Chondrocyte (in vitro differentiated cells): ENCODE data around the gene KDM2A. TPM values are rescaled to one million over a fixed set of nuclear protein-coding genes. Genes with fewer than 3 reads are reported as not detected.

Source experiments
- DNase-seq: peaks from one replicate; pipeline ENCODE4 v3.0.0; 2021; ENCODE audit warnings: mixed read lengths, low spot score
- H3K27ac Mint-ChIP-seq: one replicate; pipeline ENCODE4 v1.8.0; 2021; ENCODE audit warnings: mild to moderate bottlenecking, moderate library complexity, mixed read lengths; ENCODE audit not compliant: unreplicated experiment
- H3K27me3 Mint-ChIP-seq: 2 replicates; pipeline ENCODE4 v1.8.0; 2021; ENCODE audit warnings: low read depth, mixed read lengths
- H3K36me3 Mint-ChIP-seq: 2 replicates; pipeline ENCODE4 v1.8.0; 2021; ENCODE audit warnings: low read depth, mixed read lengths
- H3K4me1 Mint-ChIP-seq: 2 replicates; pipeline ENCODE4 v1.8.0; 2021; ENCODE audit warnings: low read depth, mild to moderate bottlenecking, mixed read lengths
- H3K4me3 Mint-ChIP-seq: one replicate; pipeline ENCODE4 v1.8.0; 2021; ENCODE audit warnings: mild to moderate bottlenecking, moderate library complexity, mixed read lengths; ENCODE audit not compliant: unreplicated experiment
- H3K9me3 Mint-ChIP-seq: 2 replicates; pipeline ENCODE4 v1.8.0; 2021; ENCODE audit warnings: low read depth, mixed read lengths
- total RNA-seq: library from RNA; stranded (reverse); gene quantifications from 3 replicates; pipeline ENCODE4 v1.2.1, GENCODE V29; 2021
- TF ChIP-seq, protein P1 (sequence below): fragments of 200-600 bp; sonication (generic); IDR thresholded peaks from 2 replicates; pipeline ENCODE4 v1.5.0; 2021; ENCODE audit warnings: antibody characterized with exemption, mild to moderate bottlenecking, moderate library complexity

The KDM2A gene
- total RNA-seq, 1 donor from 2014 or later: 54.3 TPM

DNA sequence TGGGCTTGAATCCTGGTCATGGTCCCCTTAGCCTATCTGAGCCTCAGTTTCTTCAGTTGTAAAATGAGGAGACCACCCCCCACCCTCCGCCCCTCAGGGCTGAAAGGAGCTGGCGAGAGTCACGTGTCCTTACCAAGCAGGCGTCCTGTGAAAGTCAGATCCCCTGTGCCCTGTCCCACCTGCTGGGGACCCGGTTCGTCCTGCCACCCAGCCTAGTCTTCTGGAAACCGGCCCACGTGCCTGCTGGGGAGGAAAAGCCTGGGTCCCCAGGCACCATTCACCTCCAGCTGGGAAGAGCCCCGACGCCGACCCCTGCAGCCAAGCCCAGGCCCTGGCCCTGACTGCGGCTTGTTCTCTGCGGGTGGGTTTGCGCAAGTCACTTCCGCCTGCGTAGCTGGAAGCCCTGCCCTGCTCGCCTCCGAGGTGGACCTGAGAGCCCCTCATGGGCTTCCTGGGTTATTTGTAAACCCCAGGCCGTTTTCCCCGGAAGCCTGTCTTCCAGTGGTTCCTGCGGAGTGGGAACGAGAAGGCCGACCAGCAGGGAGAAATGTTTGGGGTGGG, 183.6 kb downstream of the KDM2A start:
- Mint-ChIP-seq H3K36me3 (peaks cover 9% of the 10 kb centered on the region), H3K27ac (peak overlapping the region; percentile 45), H3K4me1 (peaks cover 21% of the 10 kb centered on the region), H3K9me3 (no peaks in the 10 kb centered on the region), H3K4me3 (peak overlapping the region; percentile 62), H3K27me3 (no peaks in the 10 kb centered on the region)
- TF ChIP-seq, protein P1, sequence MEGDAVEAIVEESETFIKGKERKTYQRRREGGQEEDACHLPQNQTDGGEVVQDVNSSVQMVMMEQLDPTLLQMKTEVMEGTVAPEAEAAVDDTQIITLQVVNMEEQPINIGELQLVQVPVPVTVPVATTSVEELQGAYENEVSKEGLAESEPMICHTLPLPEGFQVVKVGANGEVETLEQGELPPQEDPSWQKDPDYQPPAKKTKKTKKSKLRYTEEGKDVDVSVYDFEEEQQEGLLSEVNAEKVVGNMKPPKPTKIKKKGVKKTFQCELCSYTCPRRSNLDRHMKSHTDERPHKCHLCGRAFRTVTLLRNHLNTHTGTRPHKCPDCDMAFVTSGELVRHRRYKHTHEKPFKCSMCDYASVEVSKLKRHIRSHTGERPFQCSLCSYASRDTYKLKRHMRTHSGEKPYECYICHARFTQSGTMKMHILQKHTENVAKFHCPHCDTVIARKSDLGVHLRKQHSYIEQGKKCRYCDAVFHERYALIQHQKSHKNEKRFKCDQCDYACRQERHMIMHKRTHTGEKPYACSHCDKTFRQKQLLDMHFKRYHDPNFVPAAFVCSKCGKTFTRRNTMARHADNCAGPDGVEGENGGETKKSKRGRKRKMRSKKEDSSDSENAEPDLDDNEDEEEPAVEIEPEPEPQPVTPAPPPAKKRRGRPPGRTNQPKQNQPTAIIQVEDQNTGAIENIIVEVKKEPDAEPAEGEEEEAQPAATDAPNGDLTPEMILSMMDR: no peak
- DNase-seq: peak; percentile 87

DNA sequence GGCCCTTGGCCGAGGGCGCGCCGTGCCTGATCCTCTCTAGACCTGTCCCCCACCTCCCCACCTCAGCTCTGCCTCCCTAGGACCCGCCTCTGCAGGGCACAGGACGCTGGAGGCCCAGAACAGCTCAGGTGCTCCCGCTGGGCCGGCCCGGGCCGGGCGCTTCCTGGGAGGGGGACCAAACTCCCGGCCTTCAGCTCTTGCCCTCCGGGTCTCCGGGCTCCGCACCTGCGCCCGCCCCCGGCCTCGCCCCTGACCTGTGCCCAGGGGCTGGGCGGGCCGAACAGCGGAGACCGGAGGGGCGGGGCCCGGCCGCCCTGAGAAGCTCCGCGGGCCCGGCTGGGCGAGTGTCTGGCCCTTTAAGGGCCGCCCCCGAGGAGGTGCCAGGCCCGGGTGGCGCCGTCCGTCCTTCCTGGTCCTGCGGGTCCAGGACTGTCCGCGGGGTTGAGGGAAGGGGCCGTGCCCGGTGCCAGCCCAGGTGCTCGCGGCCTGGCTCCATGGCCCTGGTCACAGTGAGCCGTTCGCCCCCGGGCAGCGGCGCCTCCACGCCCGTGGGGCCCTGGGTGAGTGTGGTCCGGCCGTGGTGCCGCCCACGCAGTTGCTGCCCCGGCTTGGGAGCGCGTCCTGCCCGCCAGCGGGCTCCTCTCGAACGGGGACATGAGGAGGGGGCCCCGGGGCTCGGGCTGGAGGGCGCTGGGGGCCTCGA, 184.2 kb downstream of the KDM2A start, which contains the start of gene SSH3:
Gene SSH3 (plus strand): TSS at position 399 of the 703 bp plus-strand sequence. CDS start 96 bp downstream, at position 495.
- H3K4me1 Mint-ChIP-seq: peaks cover 21% of the 10 kb centered on the region

DNA sequence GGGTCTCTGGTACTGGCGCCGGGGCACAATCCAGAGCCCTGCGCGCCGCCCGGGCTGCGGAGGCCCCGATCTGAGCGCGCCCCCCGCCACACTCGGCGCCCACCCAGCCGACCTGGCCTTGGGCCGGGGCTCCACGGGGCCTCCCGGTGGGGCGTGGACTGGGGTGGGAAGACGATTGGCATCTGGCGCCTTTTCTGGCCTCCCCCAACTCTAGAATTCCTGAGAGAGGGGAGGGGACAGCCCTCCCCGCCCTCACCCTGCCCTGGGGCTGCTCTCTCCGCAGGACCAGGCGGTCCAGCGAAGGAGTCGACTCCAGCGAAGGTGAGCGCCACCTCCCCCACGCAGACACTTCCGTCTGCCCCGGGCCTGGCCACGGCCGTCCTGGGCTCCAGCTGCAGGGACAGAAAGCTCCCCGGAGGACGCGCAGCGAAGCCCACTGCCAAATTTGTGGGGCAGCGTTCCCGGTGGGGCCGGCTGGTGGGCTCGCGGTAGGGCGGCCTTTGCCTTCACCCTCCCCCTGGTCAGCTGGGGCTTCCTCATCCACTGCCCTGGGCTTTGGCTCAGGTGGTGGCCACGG, 184.9 kb downstream of the KDM2A start:
- Mint-ChIP-seq H3K9me3 (no peaks in the 10 kb centered on the region), H3K27me3 (no peaks in the 10 kb centered on the region), H3K36me3 (peaks cover 2% of the 10 kb centered on the region), H3K4me1 (peaks cover 21% of the 10 kb centered on the region), H3K4me3 (peak overlapping the region; percentile 68), H3K27ac (no peak overlapping the region)
- DNase-seq: peak; percentile 88
- TF ChIP-seq, protein P1: no peak

More for the DNA sequence above, 184.2 kb downstream of the KDM2A start, which contains the start of gene SSH3:
- TF ChIP-seq, protein P1: peak; percentile 14
- peak within 1 kb of the TSS; percentile 68 for H3K4me3 Mint-ChIP-seq
- peaks cover 7% of the 10 kb centered on the region for H3K36me3 Mint-ChIP-seq
- H3K27me3 Mint-ChIP-seq: no peaks in the 10 kb centered on the region
- H3K9me3 Mint-ChIP-seq: no peaks in the 10 kb centered on the region
- DNase-seq: peak; percentile 91
- peak within 1 kb of the TSS; percentile 45 for H3K27ac Mint-ChIP-seq

DNA sequence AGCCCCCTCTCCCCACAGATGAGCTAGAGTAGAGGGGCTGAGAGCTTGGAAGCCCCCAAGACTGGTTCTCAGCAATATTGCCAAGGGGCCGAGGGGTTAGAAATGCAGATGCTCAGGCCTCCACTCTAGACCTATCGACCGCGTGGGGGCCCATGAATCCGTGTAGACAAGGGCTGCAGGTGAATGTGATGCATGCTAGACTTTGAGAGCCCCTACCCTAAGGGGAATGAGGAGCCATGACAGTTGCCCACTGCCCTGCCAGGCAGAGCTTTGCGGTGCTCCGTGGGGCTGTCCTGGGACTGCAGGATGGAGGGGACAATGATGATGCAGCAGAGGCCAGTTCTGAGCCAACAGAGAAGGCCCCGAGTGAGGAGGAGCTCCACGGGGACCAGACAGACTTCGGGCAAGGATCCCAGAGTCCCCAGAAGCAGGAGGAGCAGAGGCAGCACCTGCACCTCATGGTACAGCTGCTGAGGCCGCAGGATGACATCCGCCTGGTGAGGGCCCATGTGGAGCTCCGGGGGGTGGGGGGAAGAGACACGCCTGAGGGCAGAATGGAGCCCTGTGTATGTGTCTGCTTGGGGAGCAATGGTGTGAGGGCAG, 185.5 kb downstream of the KDM2A start:
- TF ChIP-seq, protein P1: no peak
- Mint-ChIP-seq H3K9me3 (no peaks in the 10 kb centered on the region), H3K36me3 (peaks cover 2% of the 10 kb centered on the region), H3K4me1 (peaks cover 21% of the 10 kb centered on the region), H3K27me3 (no peaks in the 10 kb centered on the region), H3K27ac (no peak overlapping the region), H3K4me3 (peak overlapping the region; percentile 68)
- DNase-seq: peak; percentile 75
